ENCODE measurements around the gene CA12. TPM values are rescaled to one million over a fixed set of nuclear protein-coding genes. Genes with fewer than 3 reads are reported as not detected.

Gene CA12
- total RNA-seq, 2 experiments from 2014 or later: 0.20 TPM; not detected in 1

DNA sequence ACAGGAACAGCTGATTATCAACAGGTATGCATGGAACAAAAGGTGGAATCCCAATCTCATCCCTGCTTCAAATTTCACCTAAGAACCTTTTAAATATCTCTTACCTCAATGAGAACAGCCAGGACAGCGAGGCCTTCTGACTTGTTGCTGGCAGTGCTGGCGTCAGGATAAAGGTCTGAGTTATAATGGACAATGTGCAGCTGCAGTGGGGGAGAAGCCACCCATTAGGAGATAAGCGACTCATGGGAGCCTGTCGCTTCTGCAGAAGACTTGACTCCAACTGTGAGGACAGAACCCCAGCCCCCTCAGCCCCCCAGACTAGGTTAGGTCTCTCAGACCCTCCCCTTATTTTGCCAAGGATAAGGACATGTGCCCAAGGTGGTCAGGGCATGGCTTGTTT is 39.7 kb downstream of the CA12 start:
- Mint-ChIP-seq H3K36me3 (ENCODE audit: low read depth) (no peaks in the 10 kb centered on the region), H3K27ac (no peak overlapping the region), H3K4me1 (peaks cover 1% of the 10 kb centered on the region), H3K4me3 (no peak overlapping the region), H3K9me3 (no peaks in the 10 kb centered on the region), H3K27me3 (peaks cover 11% of the 10 kb centered on the region)
- DNase-seq: no peak
- CTCF ChIA-PET: no interaction called here
- POLR2A ChIA-PET: no interaction called here

DNA sequence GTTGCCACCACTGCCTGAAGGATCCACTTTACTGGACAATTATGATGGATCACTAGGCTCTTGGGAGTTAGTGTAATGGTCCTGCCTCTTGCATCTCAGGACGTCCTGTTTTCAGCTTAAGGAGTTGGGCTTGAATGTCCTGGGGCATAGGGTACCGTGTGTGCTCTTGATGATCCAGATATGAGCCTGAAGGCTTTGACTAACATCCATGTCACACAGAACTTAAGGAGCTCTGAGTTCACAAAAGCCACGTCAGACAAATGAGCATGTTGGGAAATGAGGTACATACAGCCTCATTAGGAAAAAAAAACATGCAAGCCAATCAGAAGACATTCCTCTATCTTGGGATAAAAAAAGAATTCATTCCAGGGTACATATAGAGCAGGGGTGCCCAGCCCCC is 40.8 kb downstream of the CA12 start:
- Mint-ChIP-seq H3K4me3 (no peak overlapping the region), H3K27me3 (peaks cover 11% of the 10 kb centered on the region), H3K36me3 (ENCODE audit: low read depth) (no peaks in the 10 kb centered on the region), H3K27ac (no peak overlapping the region), H3K9me3 (no peaks in the 10 kb centered on the region), H3K4me1 (peaks cover 1% of the 10 kb centered on the region)
- POLR2A ChIA-PET: no interaction called here
- CTCF ChIA-PET: no interaction called here
- no peak for DNase-seq

DNA sequence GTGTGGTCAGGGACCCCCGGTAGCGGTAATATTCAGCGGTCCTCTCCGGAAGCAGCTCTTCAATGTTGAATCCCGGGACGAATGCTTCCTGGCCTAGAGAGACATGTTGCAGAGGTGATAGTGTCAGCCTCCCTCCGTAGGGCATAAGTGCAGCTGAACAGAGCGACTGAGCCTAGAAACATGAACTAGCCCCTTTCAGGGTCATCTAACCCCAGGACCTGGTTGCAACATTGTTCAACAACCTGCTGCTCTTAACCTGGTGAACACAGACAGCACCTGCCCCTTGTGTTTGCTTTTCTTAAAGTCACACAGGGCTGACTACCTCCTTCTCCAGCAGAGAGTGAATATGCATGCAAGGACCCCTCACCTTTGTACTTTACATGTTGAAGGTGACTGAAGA is 41.3 kb downstream of the CA12 start:
- Mint-ChIP-seq H3K4me1 (peaks cover 1% of the 10 kb centered on the region), H3K36me3 (ENCODE audit: low read depth) (no peaks in the 10 kb centered on the region), H3K27me3 (peaks cover 11% of the 10 kb centered on the region), H3K4me3 (no peak overlapping the region), H3K27ac (no peak overlapping the region), H3K9me3 (no peaks in the 10 kb centered on the region)
- ChIA-PET POLR2A (no interaction called here), CTCF (no interaction called here)
- DNase-seq: no peak

DNA sequence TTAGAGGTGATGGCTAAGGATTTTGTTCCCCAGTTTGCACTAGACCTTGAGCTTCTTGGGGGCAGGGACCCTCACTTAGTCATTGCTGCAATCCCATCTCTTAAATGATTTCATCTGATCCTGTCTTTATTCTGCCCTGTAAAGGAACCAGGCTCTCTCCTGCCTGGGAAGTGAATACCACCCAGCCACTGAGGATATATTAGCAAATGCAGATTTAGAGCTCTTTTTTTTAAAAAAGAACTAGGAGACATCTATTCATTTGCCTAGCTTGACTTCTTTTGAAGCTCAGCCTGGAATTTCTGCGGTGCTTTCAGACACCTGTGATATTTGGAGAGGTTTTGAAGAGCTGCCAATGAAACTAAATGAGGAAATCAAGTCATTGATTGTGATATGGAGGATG is 41.8 kb downstream of the CA12 start:
- Mint-ChIP-seq H3K27me3 (peaks cover 11% of the 10 kb centered on the region), H3K4me1 (peaks cover 1% of the 10 kb centered on the region), H3K36me3 (ENCODE audit: low read depth) (no peaks in the 10 kb centered on the region), H3K4me3 (no peak overlapping the region), H3K27ac (no peak overlapping the region), H3K9me3 (no peaks in the 10 kb centered on the region)
- no peak for DNase-seq
- POLR2A ChIA-PET: no interaction called here
- CTCF ChIA-PET: no interaction called here

DNA sequence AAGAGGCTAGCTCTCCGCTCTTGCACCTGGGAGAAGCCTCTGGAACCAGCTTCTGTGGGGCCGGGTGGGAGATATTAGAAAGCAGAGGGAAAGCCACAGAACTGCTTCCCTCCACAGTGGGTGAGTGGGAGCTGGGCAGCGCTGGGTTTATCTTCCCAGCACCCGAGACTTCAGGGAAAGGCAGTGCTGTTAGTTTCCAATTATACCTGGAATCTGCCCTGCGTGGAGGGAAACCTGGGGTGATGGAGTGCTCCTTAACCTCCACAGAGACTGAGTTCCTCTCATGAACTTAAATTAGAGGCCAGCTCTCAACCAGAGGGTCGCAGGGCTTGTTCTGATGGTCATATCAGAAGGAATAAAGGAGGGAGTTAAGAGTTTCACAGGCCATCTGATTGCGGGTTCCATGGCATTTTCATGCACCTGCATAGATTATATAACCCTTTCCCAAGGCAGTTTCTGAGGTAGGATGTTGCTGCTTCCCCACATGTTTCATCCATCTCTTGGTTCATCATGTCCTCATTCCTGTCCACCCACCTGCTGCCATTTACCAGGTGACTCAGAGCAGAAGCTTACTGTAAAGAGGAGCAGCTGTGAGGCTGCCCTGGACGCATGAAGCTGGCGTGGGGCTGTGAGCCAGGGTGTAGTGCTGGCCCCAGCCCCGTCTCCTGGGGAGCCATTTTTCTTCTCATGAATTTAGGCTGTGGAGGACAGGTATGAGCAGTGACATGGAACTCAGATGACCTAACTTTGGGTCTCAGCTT is 42.5 kb downstream of the CA12 start:
- Mint-ChIP-seq H3K4me3 (no peak overlapping the region), H3K36me3 (ENCODE audit: low read depth) (no peaks in the 10 kb centered on the region), H3K27me3 (peaks cover 9% of the 10 kb centered on the region), H3K4me1 (no peaks in the 10 kb centered on the region), H3K9me3 (no peaks in the 10 kb centered on the region), H3K27ac (no peak overlapping the region)
- no peak for DNase-seq
- ChIA-PET CTCF (no interaction called here), POLR2A (no interaction called here)

DNA sequence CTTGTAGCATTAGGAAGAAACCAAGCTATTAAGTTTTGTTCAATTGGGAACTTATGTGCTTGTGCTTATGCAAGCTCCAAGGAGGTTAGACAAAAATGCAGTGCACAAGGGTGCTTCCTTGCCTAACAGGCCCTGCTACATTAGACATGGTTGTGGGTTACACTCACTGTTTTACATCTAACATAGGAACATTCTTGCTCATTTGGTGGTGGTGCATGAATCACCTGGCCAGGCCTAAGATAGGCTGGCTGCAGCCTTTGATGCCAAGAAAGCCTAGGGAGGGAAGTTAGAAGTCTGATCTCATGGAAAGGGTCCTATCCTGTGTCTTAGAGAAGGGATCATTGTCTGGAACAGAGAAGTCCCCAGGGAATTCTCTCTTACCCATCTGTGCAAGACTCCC is 43.5 kb downstream of the CA12 start:
- Mint-ChIP-seq H3K36me3 (ENCODE audit: low read depth) (no peaks in the 10 kb centered on the region), H3K9me3 (no peaks in the 10 kb centered on the region), H3K27me3 (peaks cover 5% of the 10 kb centered on the region), H3K4me1 (no peaks in the 10 kb centered on the region), H3K27ac (no peak overlapping the region), H3K4me3 (no peak overlapping the region)
- DNase-seq: no peak
- ChIA-PET POLR2A (interaction anchor here (0.8 kb wide), 1 partner anchor 99 kb away, joined by 3 read pairs; no protein-coding TSS in a partner anchor), CTCF (no interaction called here)

DNA sequence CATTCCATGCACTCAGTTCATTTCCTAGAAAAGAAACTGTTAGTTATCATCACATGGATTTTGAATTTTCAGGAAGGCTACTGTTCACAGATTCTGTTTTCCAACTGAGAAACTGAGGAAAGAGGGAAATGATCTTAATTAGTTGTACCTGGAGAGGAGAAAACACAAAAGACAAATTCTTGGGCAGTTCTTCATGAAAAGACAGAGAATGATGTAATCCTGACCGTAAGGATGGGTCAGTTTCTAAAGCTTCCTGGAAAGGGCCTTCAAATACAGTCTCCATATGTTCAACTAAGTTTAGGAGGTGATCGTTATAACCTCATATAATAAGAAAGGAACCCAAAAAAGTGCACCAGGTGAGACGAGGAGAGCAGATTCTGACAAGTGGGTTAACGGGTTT is 44.6 kb downstream of the CA12 start:
- Mint-ChIP-seq H3K27me3 (peaks cover 4% of the 10 kb centered on the region), H3K4me3 (no peak overlapping the region), H3K27ac (no peak overlapping the region), H3K36me3 (ENCODE audit: low read depth) (no peaks in the 10 kb centered on the region), H3K4me1 (no peaks in the 10 kb centered on the region), H3K9me3 (no peaks in the 10 kb centered on the region)
- CTCF ChIA-PET: no interaction called here
- no peak for DNase-seq
- POLR2A ChIA-PET: no interaction called here

DNA sequence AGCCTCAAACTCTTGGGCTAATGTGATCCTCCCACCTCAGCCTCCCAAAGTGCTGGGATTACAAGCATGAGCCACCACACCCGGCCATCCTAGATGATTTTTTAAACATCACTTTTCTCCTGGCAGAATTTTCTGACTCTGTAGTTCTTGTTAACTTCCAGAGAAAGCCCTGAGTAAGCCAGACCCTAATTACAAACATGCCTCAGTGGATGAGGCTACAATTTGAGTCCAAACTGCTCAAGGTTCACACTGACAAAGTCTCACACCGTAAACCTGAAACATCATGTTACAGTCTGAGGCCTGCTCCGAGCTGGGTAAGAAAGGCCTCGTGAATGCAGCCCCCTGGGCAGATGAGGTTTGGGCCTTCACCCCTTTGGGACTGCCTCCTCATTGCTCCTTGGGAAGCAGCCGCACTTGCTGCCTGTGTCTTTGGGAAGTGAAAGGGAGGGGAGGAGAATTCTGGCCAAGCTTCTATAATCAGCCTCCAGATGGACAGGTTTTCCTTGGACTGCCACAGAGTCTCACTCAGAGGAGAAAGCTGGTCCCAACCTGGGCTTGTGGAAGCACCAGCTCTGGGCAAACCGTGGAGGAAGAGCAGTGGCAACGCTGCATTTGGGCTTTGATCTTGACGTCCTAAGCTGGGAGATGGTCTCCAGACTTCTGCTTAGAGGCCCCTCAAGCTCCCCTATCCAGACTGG is 46.0 kb downstream of the CA12 start:
- CTCF ChIA-PET: interaction anchor here (0.6 kb wide), 1 partner anchor 1536 kb away, joined by 3 read pairs; no protein-coding TSS in a partner anchor

DNA sequence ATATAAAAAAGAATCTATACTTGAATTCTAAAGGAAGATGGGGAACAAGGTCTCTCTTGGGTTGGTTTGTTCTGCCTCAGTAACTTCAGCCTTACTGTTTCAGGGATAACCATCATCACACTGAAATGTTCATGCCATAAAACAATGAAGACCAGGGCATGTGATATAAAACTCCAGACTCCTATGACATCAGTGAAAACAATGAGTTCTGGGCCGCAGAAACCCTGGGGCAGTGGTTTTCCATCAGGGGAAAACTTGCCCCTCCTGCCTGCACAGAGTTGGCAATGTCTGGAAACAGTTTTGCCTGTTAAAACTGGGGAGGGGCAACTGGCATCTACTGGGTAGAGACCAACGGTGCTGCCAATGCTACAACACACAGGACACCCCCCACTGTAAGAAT is 46.8 kb downstream of the CA12 start:
- peaks cover 2% of the 10 kb centered on the region for H3K4me1 Mint-ChIP-seq
- POLR2A ChIA-PET: no interaction called here
- peaks cover 2% of the 10 kb centered on the region for H3K27me3 Mint-ChIP-seq
- DNase-seq: no peak
- H3K36me3 Mint-ChIP-seq (ENCODE audit: low read depth): no peaks in the 10 kb centered on the region
- H3K9me3 Mint-ChIP-seq: no peaks in the 10 kb centered on the region
- H3K4me3 Mint-ChIP-seq: no peak overlapping the region
- CTCF ChIA-PET: no interaction called here
- no peak overlapping the region for H3K27ac Mint-ChIP-seq

More for the DNA sequence above, 46.0 kb downstream of the CA12 start:
- POLR2A ChIA-PET: no interaction called here
- H3K27ac Mint-ChIP-seq: no peak overlapping the region
- H3K4me1 Mint-ChIP-seq: peaks cover 2% of the 10 kb centered on the region
- H3K27me3 Mint-ChIP-seq: peaks cover 4% of the 10 kb centered on the region
- H3K4me3 Mint-ChIP-seq: no peak overlapping the region
- DNase-seq: no peak
- no peaks in the 10 kb centered on the region for H3K9me3 Mint-ChIP-seq
- no peaks in the 10 kb centered on the region for H3K36me3 Mint-ChIP-seq (ENCODE audit: low read depth)

DNA sequence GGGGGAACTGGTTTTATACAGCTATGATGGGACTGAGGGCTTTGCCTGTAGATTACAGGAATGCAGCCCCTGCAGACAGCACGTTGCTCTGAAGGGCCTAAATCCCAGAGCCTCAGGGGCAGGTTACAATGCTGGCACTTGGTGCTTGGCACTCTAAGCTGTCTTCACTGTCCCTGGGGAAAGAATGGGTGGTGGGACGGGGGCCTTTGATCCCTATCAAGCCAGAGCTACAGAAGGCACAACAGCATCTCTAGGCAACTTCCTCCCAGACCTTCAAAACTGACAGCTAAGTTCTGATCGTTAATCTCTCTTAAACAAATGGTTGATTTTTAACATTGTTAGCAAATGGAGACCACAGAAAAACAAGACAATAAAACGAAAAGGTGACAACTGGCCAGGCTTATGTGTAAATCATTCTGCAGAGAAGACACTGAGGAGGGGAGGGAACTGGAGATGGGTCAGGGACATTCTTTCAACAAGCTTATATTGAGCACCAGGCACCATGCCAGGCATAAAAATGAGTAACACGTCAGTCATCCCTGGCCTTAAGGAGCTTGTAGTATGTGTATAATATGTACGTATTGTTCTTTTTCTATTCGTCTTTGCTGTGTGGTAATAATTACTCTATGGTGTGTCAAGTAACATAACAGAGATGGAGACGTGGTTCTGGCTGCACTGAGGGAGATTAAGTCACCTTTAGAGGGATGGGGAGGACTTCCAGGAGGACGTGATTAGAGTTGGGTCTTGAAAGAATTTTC is 49.1 kb downstream of the CA12 start:
- H3K27ac Mint-ChIP-seq: no peak overlapping the region
- CTCF ChIA-PET: no interaction called here

DNA sequence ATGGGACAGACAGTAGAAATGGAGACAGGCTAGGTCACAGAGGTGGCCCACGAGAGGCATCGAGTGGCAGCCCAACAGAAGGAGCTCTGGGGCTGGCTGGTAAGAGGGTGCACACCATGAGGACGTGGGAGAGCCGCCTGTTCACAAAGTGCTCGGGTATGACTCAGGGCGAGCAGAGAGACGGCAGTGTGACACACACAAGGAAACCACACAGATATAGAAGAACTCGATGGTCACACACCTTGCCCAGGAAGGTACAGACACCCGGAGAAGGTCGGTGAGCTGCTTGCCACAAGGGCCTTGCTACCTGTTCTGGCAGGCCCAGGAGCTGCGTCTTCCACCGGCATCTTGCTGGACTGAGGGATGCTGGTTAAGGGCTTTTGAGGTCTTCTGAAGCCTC is 50.2 kb downstream of the CA12 start:
- H3K27ac Mint-ChIP-seq: no peak overlapping the region
- H3K27me3 Mint-ChIP-seq: peaks cover 2% of the 10 kb centered on the region
- H3K4me3 Mint-ChIP-seq: no peak overlapping the region
- peaks cover 2% of the 10 kb centered on the region for H3K4me1 Mint-ChIP-seq
- POLR2A ChIA-PET: no interaction called here
- CTCF ChIA-PET: no interaction called here
- H3K36me3 Mint-ChIP-seq (ENCODE audit: low read depth): no peaks in the 10 kb centered on the region
- H3K9me3 Mint-ChIP-seq: no peaks in the 10 kb centered on the region
- DNase-seq: no peak

More for the DNA sequence above, 49.1 kb downstream of the CA12 start:
- DNase-seq: no peak
- H3K36me3 Mint-ChIP-seq (ENCODE audit: low read depth): no peaks in the 10 kb centered on the region
- H3K4me1 Mint-ChIP-seq: peaks cover 2% of the 10 kb centered on the region
- peaks cover 2% of the 10 kb centered on the region for H3K27me3 Mint-ChIP-seq
- no peaks in the 10 kb centered on the region for H3K9me3 Mint-ChIP-seq
- POLR2A ChIA-PET: no interaction called here
- no peak overlapping the region for H3K4me3 Mint-ChIP-seq

DNA sequence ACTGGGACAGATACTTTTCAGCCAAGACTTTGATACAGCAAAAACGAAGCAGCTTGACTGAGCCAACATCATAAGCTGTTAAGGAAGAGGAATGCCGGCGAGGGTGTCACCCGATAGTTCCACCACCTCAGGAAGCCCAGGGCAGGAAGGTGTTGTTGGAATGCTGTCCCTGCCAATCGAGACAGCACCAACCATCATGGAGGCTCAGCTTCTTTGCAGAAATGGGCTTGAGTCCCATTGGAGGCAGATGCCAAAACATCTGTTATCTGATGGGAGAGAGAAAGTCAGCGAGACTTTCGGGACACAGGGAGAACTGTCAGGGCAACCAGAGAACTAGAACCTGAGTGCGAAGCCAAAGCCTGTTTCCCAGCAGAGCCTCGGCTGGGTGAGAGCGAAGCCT is 50.7 kb downstream of the CA12 start:
- Mint-ChIP-seq H3K27me3 (peaks cover 2% of the 10 kb centered on the region), H3K4me3 (no peak overlapping the region)

DNA sequence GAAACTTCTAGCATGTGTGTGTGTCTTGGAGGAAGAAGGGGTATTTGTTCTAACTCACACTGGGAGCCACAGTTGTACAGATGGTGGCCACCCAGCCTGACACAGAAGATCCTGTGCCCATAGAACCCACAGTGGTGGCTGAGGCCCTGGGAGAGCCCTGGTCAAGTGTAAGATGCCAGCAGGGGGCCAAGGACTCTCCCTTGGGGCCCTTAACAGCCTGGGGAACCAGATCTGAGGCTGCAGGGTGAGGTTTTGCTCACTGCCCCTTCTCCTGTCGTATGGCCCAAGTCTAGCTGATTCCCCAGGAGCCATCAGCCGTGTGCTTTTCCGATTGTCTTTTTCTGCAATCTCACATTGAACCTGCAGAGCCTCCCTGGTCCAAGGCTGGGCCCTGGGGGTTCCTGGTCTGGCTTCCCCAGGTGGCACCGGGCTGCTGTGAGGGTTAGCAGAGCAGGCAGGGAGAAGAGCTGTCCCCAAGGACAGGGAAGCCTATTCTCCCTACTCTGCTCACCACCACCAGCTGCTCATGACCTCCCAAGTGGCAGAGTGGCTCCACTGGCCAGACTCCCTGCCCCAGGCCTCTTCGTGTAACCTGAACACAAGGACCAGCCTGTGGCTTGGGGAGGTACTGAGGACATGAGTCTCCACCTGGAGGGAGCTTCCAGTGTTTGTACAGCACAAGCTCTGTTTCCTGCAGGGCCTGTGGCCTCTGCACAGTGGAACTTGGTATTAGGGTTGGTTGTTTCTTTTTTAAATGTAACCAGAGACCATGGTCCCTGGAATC is 51.9 kb downstream of the CA12 start:
- peaks cover 2% of the 10 kb centered on the region for H3K27me3 Mint-ChIP-seq
- no peak overlapping the region for H3K27ac Mint-ChIP-seq
- ChIA-PET CTCF (no interaction called here), POLR2A (no interaction called here)
- H3K36me3 Mint-ChIP-seq (ENCODE audit: low read depth): no peaks in the 10 kb centered on the region
- peaks cover 2% of the 10 kb centered on the region for H3K4me1 Mint-ChIP-seq
- no peak for DNase-seq
- H3K9me3 Mint-ChIP-seq: no peaks in the 10 kb centered on the region
- no peak overlapping the region for H3K4me3 Mint-ChIP-seq

More for the DNA sequence above, 50.7 kb downstream of the CA12 start:
- DNase-seq: no peak
- CTCF ChIA-PET: no interaction called here
- POLR2A ChIA-PET: no interaction called here
- no peak overlapping the region for H3K27ac Mint-ChIP-seq
- no peaks in the 10 kb centered on the region for H3K9me3 Mint-ChIP-seq
- peaks cover 2% of the 10 kb centered on the region for H3K4me1 Mint-ChIP-seq
- no peaks in the 10 kb centered on the region for H3K36me3 Mint-ChIP-seq (ENCODE audit: low read depth)

All from activated CD4-positive, alpha-beta memory T cell treated with anti-CD3 and anti-CD28 coated beads, Interleukin-2, amount 10 ng/mL, durations not matched to agents 7 days and 5 days (primary cell).